ENCODE results near the gene IFT81. TPM values are rescaled to one million over a fixed set of nuclear protein-coding genes. Genes with fewer than 3 reads are reported as not detected.

IFT81 gene
- total and polyA plus RNA-seq, 2 donors: 7.3 to 8.0 TPM

DNA sequence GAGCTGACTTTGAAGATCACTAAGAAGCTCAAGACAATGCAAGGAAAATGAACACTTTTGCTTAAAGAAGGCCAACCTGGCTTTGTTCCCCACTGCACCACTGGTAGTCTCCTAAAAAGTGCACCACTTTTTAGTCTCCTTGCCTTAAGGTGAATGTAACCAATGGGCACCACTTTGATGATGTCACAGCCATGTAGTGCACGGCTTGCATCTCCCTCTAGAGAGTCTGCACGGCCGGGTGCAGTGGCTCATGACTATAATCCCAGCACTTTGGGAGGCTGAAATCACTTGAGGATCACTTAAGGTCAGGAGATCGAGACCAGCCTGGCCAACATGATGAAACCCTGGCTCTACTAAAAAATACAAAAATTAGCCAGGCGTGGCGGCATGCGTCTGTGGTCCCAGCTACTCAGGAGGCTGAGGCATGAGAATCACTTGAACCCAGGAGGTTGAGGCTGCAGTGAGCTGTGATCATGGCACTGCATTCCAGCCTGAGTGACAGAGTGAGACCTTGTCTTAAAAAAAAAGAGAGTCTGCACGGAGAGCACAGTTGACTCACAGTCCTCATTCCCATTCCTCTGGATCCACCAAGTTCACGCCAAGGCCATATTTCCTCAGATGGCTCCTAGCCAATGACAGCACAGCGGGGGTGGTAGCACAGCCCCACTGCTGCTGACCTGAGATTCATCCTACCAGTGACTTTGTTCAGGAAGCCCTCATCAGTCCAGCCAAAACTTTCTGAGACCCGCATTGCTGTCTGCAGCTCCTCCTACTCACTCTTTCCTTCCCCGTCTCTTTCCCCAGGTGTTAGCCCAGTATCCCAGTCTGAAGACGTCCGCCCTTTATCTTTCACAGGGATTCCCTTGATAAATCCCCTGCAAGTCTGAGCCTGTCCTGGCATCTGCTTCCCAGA is 16.5 kb upstream of the IFT81 start:
- Histone ChIP-seq H3K36me3 (ENCODE audit: control insufficient read depth in 2 of 2, insufficient read depth in 2 of 2, low read length in 1 of 2) (no peaks in the 10 kb centered on the region), H3K4me3 (ENCODE audit: low read length in 2 of 2) (no peak overlapping the region), H3K9me3 (ENCODE audit: control insufficient read depth in 2 of 2, insufficient read depth in 1 of 2, low read length in 1 of 2) (no peaks in the 10 kb centered on the region), H3K27ac (ENCODE audit: low read depth in 1 of 2, low read length in 1 of 2) (no peak overlapping the region), H3K27me3 (ENCODE audit: control insufficient read depth in 2 of 2, insufficient read depth in 1 of 2, low read length in 1 of 2) (no peaks in the 10 kb centered on the region), H3K4me1 (ENCODE audit: control insufficient read depth in 2 of 2, insufficient read depth in 2 of 2, low read length in 2 of 2) (no peaks in the 10 kb centered on the region)
- no peak for DNase-seq (ENCODE audit: low read depth in 6 of 9, low spot score in 9 of 9)
- 96% methylated on average over 14 of the region's 14 CpGs for WGBS

DNA sequence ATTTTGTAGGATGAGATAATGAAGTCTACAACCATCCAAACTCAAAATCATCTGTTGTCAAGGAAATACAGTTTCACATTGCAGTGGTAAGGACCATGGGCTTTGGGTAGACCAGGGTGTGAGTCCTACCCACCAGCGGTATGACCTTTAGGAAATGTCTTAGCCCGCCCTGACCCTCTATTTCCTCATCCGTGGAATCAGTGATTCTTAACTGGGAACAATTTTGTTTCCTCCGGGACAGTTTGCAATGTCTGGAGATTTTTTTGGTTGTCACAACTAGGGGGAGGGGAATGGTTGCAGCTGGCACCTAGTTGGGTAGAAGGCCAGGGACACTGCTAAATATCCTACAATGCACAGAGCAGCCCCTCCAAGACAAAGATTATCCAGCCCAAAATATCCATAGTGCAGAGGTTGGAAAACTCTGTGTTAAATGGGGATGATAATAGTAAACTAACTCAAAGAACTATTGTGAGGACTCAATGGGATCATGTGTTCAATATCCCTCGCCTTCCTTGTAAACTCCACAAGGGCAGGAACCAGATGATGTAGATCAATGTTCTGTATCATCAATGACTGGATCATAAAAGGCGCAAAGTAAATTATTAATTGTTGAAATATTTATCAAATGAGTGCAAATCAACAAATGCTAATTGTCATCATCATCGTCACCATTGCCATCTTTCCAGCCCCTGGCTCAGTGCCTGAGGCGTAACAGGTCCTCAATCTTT is 15.7 kb upstream of the IFT81 start:
- H3K4me3 ChIP-seq (ENCODE audit: low read length in 2 of 2): no peak overlapping the region
- H3K27me3 ChIP-seq (ENCODE audit: control insufficient read depth in 2 of 2, insufficient read depth in 1 of 2, low read length in 1 of 2): no peaks in the 10 kb centered on the region
- no peaks in the 10 kb centered on the region for H3K4me1 ChIP-seq (ENCODE audit: control insufficient read depth in 2 of 2, insufficient read depth in 2 of 2, low read length in 2 of 2)
- no peak overlapping the region for H3K27ac ChIP-seq (ENCODE audit: low read depth in 1 of 2, low read length in 1 of 2)
- no peaks in the 10 kb centered on the region for H3K9me3 ChIP-seq (ENCODE audit: control insufficient read depth in 2 of 2, insufficient read depth in 1 of 2, low read length in 1 of 2)
- no peaks in the 10 kb centered on the region for H3K36me3 ChIP-seq (ENCODE audit: control insufficient read depth in 2 of 2, insufficient read depth in 2 of 2, low read length in 1 of 2)
- no peak for DNase-seq (ENCODE audit: low read depth in 6 of 9, low spot score in 9 of 9)
- 97% methylated on average over 8 of the region's 8 CpGs for WGBS

DNA sequence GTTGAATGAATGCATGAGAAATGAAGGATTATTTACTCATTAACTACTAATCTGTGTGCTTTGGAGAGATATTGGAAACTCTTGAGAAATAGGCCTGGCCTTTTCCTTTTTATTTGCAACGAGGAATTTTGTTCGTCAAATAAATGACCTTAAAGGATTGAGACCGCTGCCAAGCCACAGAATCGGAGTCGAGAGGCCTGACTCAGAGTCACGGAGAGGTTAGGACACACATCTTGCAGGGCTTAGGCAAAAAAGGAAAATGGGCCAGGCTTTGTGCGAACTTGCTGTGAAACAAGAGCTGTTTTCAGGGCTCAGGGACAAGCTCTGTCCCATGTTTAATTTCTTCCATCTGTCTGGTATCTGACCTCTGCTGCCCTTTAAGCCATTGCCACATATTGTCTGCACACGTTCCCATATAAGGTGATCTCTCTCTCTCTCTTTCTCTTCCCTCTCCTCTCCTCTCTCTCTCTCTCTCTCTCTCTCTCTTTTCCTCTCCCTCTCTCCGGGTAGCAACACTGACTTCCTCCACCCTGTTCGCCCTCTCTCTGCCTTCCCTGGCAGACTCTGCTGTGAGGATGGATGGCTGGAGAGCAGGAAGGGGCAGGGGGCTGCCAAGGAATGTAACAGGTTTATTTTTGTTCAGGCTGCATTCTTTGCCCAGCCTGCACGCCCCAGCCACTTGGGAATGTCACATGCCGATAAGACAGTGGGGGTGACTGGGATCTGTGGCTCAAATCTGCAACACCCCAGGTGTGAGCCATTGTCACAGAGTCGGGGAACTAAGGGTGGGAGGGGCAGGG is 14.9 kb upstream of the IFT81 start:
- DNase-seq (ENCODE audit: low read depth in 6 of 9, low spot score in 9 of 9): no peak
- Histone ChIP-seq H3K36me3 (ENCODE audit: control insufficient read depth in 2 of 2, insufficient read depth in 2 of 2, low read length in 1 of 2) (no peaks in the 10 kb centered on the region), H3K4me1 (ENCODE audit: control insufficient read depth in 2 of 2, insufficient read depth in 2 of 2, low read length in 2 of 2) (no peaks in the 10 kb centered on the region), H3K9me3 (ENCODE audit: control insufficient read depth in 2 of 2, insufficient read depth in 1 of 2, low read length in 1 of 2) (no peaks in the 10 kb centered on the region), H3K4me3 (ENCODE audit: low read length in 2 of 2) (no peak overlapping the region), H3K27ac (ENCODE audit: low read depth in 1 of 2, low read length in 1 of 2) (no peak overlapping the region), H3K27me3 (ENCODE audit: control insufficient read depth in 2 of 2, insufficient read depth in 1 of 2, low read length in 1 of 2) (no peaks in the 10 kb centered on the region)
- WGBS: 85% methylated on average over 13 of the region's 13 CpGs

- 93% methylated on average over 2 of the region's 2 CpGs for WGBS
- Histone ChIP-seq H3K27ac (ENCODE audit: low read depth in 1 of 2, low read length in 1 of 2) (no peak overlapping the region), H3K4me1 (ENCODE audit: control insufficient read depth in 2 of 2, insufficient read depth in 2 of 2, low read length in 2 of 2) (no peaks in the 10 kb centered on the region), H3K9me3 (ENCODE audit: control insufficient read depth in 2 of 2, insufficient read depth in 1 of 2, low read length in 1 of 2) (no peaks in the 10 kb centered on the region), H3K4me3 (ENCODE audit: low read length in 2 of 2) (no peak overlapping the region), H3K36me3 (ENCODE audit: control insufficient read depth in 2 of 2, insufficient read depth in 2 of 2, low read length in 1 of 2) (no peaks in the 10 kb centered on the region), H3K27me3 (ENCODE audit: control insufficient read depth in 2 of 2, insufficient read depth in 1 of 2, low read length in 1 of 2) (no peaks in the 10 kb centered on the region)
- DNase-seq (ENCODE audit: low read depth in 6 of 9, low spot score in 9 of 9): no peak
These were observed 14.2 kb upstream of the IFT81 start for GRCh38 chr12:110109837-110110535.

DNA sequence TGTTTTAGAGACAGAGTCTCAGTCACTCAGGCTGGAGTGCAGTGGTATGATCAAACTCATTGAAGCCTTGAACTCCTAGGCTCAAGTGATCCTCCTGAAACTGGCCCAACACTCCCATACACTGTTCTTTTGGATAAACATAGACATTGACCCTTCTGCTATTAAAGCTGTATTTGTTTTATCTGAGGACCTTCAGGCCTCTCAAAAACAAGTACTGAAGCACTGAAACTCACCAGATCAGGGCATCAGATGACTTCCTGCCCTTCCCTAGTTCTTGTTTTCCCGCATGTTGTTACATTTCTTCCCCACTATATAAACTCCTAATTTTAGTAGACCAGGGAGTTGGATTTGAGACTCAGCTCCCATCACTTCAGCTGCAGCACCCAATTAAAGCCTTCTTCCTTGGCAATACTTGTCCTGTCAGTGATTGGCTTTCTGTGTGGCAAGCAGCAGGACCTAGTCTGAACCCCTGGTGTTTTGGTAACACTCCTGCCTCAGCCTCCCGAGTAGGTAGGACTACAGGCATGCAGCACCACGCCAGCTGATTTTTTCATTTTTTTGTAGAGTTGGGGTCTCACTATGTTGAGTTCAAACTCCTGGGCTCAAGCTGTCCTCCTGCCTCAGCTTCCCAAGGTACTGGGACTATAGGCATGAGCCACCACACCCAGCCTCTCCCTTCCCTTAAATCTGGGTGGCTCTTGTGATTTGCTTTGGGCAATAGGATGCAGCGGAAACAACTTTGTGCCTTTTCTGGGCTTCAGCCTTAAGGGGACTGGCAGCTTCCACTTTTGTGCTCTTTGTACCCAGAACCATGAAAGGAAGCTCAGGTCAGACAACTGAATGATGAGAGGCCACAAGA is 12.5 kb upstream of the IFT81 start:
- DNase-seq (ENCODE audit: low read depth in 6 of 9, low spot score in 9 of 9): no peak
- Histone ChIP-seq H3K27ac (ENCODE audit: low read depth in 1 of 2, low read length in 1 of 2) (no peak overlapping the region), H3K4me3 (ENCODE audit: low read length in 2 of 2) (no peak overlapping the region), H3K9me3 (ENCODE audit: control insufficient read depth in 2 of 2, insufficient read depth in 1 of 2, low read length in 1 of 2) (no peaks in the 10 kb centered on the region), H3K4me1 (ENCODE audit: control insufficient read depth in 2 of 2, insufficient read depth in 2 of 2, low read length in 2 of 2) (no peaks in the 10 kb centered on the region), H3K27me3 (ENCODE audit: control insufficient read depth in 2 of 2, insufficient read depth in 1 of 2, low read length in 1 of 2) (no peaks in the 10 kb centered on the region), H3K36me3 (ENCODE audit: control insufficient read depth in 2 of 2, insufficient read depth in 2 of 2, low read length in 1 of 2) (no peaks in the 10 kb centered on the region)
- 74% methylated on average over 4 of the region's 4 CpGs for WGBS

- WGBS: 95% methylated on average over 6 of the region's 6 CpGs
- DNase-seq (ENCODE audit: low read depth in 6 of 9, low spot score in 9 of 9): no peak
- no peak overlapping the region for H3K27ac ChIP-seq (ENCODE audit: low read depth in 1 of 2, low read length in 1 of 2)
- no peaks in the 10 kb centered on the region for H3K36me3 ChIP-seq (ENCODE audit: control insufficient read depth in 2 of 2, insufficient read depth in 2 of 2, low read length in 1 of 2)
- no peak overlapping the region for H3K4me3 ChIP-seq (ENCODE audit: low read length in 2 of 2)
- no peaks in the 10 kb centered on the region for H3K9me3 ChIP-seq (ENCODE audit: control insufficient read depth in 2 of 2, insufficient read depth in 1 of 2, low read length in 1 of 2)
- no peaks in the 10 kb centered on the region for H3K4me1 ChIP-seq (ENCODE audit: control insufficient read depth in 2 of 2, insufficient read depth in 2 of 2, low read length in 2 of 2)
- H3K27me3 ChIP-seq (ENCODE audit: control insufficient read depth in 2 of 2, insufficient read depth in 1 of 2, low read length in 1 of 2): no peaks in the 10 kb centered on the region
These were observed 11.9 kb upstream of the IFT81 start for GRCh38 chr12:110112335-110112660.

GRCh38 chr12:110114528-110114937 is 9.6 kb upstream of the IFT81 start:
- Histone ChIP-seq H3K27ac (ENCODE audit: low read depth in 1 of 2, low read length in 1 of 2) (no peak overlapping the region), H3K4me1 (ENCODE audit: control insufficient read depth in 2 of 2, insufficient read depth in 2 of 2, low read length in 2 of 2) (no peaks in the 10 kb centered on the region), H3K27me3 (ENCODE audit: control insufficient read depth in 2 of 2, insufficient read depth in 1 of 2, low read length in 1 of 2) (no peaks in the 10 kb centered on the region), H3K36me3 (ENCODE audit: control insufficient read depth in 2 of 2, insufficient read depth in 2 of 2, low read length in 1 of 2) (no peaks in the 10 kb centered on the region), H3K9me3 (ENCODE audit: control insufficient read depth in 2 of 2, insufficient read depth in 1 of 2, low read length in 1 of 2) (no peaks in the 10 kb centered on the region), H3K4me3 (ENCODE audit: low read length in 2 of 2) (no peak overlapping the region)
- no peak for DNase-seq (ENCODE audit: low read depth in 6 of 9, low spot score in 9 of 9)
- WGBS: 94% methylated on average over 4 of the region's 4 CpGs

DNA sequence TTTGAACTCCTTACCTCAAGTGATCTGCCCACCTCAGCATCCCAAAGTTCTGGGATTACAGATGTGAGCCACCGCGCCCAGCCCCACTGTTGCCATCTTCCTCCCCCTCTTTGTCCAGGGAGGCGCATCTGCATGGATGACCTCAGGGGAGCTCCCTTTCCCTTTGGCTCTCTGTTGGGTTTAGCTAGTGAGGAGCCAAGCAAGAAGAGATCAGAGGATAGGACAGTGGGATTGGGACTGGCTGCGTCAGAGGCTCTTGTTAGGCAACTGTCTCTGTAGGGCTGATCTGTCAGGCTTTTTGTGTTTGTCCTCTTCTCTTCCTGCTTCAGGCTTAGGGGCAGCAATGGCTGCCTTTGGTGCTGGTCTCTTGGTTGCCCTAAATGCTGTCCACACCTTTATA is 8.5 kb upstream of the IFT81 start:
- over 99% methylated on average over 4 of the region's 4 CpGs for WGBS
- Histone ChIP-seq H3K4me3 (ENCODE audit: low read length in 2 of 2) (no peak overlapping the region), H3K4me1 (ENCODE audit: control insufficient read depth in 2 of 2, insufficient read depth in 2 of 2, low read length in 2 of 2) (no peaks in the 10 kb centered on the region), H3K27ac (ENCODE audit: low read depth in 1 of 2, low read length in 1 of 2) (no peak overlapping the region), H3K27me3 (ENCODE audit: control insufficient read depth in 2 of 2, insufficient read depth in 1 of 2, low read length in 1 of 2) (no peaks in the 10 kb centered on the region), H3K9me3 (ENCODE audit: control insufficient read depth in 2 of 2, insufficient read depth in 1 of 2, low read length in 1 of 2) (no peaks in the 10 kb centered on the region), H3K36me3 (ENCODE audit: control insufficient read depth in 2 of 2, insufficient read depth in 2 of 2, low read length in 1 of 2) (no peaks in the 10 kb centered on the region)
- DNase-seq (ENCODE audit: low read depth in 6 of 9, low spot score in 9 of 9): no peak
